KOPT-K1 (cell line): ENCODE results near the gene GLRX2.
A peak's percentile ranks its signal among the peaks of the same experiment; 100 is the strongest.
"Not testable (repeated sequence)": the region's sequence is repeated elsewhere in the genome, so short reads cannot be mapped to it uniquely, and the experiment has no call there.

Source experiments
- H3K27ac ChIP-seq: fragments of 200-600 bp; sonication (generic); 2 replicates; pipeline ENCODE4 v1.5.1; 2016; ENCODE audit warnings: antibody characterized with exemption, mild to moderate bottlenecking, low read depth, low read length; ENCODE audit not compliant: poor library complexity, severe bottlenecking
- H3K36me3 ChIP-seq: fragments of 200-600 bp; sonication (generic); 2 replicates; pipeline ENCODE4 v1.5.1; 2017; ENCODE audit warnings: antibody characterized with exemption, mild to moderate bottlenecking, low read length, moderate library complexity; ENCODE audit not compliant: insufficient read depth
- H3K9me3 ChIP-seq: fragments of 200-600 bp; sonication (generic); 2 replicates; pipeline ENCODE4 v1.5.1; 2017; ENCODE audit warnings: antibody characterized with exemption, low read length, mild to moderate bottlenecking; ENCODE audit not compliant: insufficient read depth, poor library complexity, severe bottlenecking

Gene GLRX2

DNA sequence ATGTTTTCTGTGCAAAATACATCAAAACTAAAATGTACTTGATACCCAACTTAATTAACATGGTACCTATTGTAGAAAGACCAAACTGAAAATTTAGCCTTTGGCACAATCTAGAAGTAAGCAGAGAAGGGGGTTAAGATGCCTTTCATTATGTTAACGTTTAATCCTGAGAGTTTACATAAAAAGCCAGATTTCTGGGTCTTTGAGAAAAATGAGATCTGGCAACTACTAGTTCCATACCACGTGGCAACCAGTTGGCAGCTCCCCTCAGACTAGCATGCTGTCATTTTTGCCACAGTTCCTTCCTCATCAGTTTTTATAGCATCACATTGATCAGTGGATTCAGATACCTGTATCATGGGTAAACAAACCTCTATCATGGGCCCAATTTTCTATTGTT, 44.3 kb downstream of the GLRX2 start:
- Histone ChIP-seq H3K27ac (peak overlapping the region; percentile 88), H3K36me3 (no peaks in the 10 kb centered on the region), H3K9me3 (no peaks in the 10 kb centered on the region)

DNA sequence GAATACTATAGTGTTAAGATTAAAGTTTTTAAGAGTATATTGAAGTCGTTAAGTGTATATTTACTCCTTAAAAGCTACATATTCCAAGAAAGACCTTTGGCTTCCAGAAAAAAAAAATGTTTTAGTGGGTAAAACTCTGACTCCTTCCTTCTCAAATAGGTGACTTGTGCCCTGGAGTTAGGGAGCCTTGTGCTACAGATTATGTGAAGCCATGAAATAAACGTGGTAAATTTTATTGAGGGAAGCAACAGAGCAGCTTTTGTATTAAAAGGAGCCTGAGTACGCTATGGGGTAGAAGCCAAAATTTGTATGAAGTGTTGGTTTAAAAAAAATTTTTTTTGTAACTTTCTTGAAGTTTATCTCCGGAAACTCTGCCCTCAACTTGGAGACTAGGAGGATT, 44.8 kb downstream of the GLRX2 start:
- no peaks in the 10 kb centered on the region for H3K36me3 ChIP-seq
- H3K27ac ChIP-seq = peak overlapping the region; percentile 88
- no peaks in the 10 kb centered on the region for H3K9me3 ChIP-seq

- H3K27ac ChIP-seq = peak overlapping the region; percentile 88
Measured at GRCh38 chr1:193060115-193060403, 45.2 kb downstream of the GLRX2 start.

DNA sequence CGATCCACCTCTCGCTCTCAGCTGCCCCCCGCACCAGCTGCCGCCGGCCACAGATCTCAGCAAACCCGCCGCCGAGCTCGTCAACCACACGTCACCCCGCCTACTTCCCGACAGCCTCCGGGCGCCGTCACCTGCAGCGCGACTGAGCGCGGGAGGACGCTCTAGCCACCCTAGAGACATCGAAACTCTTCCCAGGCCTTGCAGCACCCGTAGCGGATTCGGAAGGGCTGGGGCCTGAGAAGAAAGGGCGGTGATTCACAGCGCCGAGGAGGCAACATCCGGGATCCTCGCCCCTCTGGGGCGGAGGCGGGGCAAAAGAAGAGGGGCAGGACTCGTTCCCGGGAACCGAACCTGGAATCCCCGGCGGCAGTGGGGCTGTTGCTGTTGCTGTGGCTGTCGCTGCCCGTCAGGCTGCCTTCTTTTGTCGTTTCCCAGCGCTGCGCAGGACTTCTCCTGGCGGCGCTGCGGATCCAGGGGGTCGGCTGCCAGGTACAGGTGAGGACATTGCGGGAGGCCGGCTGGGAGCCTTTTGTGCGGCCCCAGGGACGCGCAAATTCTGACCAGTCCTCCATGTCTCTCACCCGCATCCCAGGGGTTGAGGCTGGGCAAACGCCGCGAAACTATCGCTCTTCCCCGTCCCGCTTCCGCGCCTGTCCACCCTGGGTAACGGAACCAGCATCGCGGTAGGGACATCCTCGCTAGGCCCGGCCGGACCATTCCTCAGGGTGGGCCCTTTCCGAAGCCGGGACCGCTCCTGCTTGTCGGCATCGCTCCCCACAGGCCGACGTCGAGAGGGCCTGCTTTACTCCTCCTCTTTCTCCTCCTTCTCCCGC, 45.7 kb downstream of the GLRX2 start, which contains the start of the genes RO60 and UCHL5:
Gene RO60 (plus strand): TSS at position 331 of the 833 bp plus-strand sequence. CDS start 9,443 bp downstream, outside the sequence.
Gene UCHL5 (minus strand): TSS at position 79 of the 833 bp plus-strand sequence. CDS start 100 bp downstream, outside the sequence.
- peak within 1 kb of the TSS; percentile 88 for H3K27ac ChIP-seq
- H3K36me3 ChIP-seq = peaks cover 9% of the 10 kb centered on the region; the same call in 1 of the 2 replicates
- H3K9me3 ChIP-seq = no peaks in the 10 kb centered on the region

More at GRCh38 chr1:193060115-193060403, 45.2 kb downstream of the GLRX2 start:
- peaks cover 3% of the 10 kb centered on the region; the same call in 1 of the 2 replicates for H3K36me3 ChIP-seq
- no peaks in the 10 kb centered on the region for H3K9me3 ChIP-seq

DNA sequence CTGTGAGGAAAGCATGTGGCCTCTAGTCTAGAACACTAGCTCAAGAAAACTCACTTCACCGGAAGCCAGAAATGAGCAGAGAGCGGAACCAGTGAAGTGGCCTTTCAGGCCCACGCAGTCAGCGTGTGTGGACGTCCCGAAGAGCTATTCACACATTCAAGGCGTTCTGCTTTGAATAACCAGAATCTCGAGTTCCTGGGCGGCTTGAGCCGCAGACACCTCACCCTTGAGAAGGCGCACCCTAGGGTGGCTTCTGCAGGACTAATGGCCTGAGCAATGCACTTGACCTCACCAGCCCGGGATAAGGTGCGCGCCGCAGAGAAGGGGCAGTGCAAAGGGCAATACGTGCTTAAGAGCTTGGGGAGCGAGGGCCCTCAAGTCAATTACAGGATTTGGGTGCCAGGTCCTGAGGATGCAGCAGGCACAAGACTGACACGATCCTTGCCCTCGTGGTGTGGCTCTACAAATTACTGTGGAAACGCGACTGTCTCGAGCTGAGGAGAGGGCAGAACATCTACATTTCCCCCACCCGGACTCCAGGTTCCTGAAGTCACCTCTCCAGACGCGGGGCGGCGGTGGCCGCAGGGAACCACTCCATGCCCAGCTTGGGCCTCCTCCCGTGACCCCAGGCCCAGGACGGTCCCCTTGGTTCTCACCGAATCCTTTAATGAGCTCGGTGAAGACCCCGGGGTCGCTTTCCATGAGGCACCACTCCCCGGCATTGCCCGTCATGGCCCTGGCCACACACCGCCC, 46.5 kb downstream of the GLRX2 start:
- Histone ChIP-seq H3K27ac (peak overlapping the region; percentile 88), H3K9me3 (no peaks in the 10 kb centered on the region), H3K36me3 (peaks cover 13% of the 10 kb centered on the region)

GRCh38 chr1:193054169-193054675, 51.0 kb downstream of the GLRX2 start:
- Histone ChIP-seq H3K9me3 (no peaks in the 10 kb centered on the region), H3K36me3 (peaks cover 39% of the 10 kb centered on the region), H3K27ac (no peak overlapping the region)

DNA sequence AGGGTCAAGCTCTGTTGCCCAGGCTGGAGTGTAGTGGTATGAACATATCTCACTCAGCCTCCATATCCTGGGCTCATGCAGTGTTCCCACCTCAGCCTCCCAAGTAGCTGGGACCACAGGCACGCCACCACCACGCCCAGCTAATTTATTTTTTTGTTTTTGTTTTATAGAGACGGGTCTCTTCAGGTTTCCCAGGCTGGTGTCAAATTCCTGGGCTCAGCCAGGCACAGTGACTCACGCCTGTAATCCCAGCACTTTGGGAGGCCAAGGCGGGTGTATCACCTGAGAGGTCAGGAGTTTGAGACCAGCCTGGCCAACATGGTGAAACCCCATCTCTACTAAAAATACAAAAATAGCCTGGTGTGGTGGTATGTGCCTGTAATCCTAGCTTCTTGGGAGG, 56.3 kb downstream of the GLRX2 start:
- peaks cover 77% of the 10 kb centered on the region for H3K36me3 ChIP-seq
- H3K9me3 ChIP-seq, H3K27ac ChIP-seq: not testable (repeated sequence)
